Effector memory CD8-positive, alpha-beta T cell (primary cell): ENCODE data around the gene AP4E1.
"Not testable (repeated sequence)": the region's sequence is repeated elsewhere in the genome, so short reads cannot be mapped to it uniquely, and the experiment has no call there.

Source experiments
- ATAC-seq: fragments of 150-1000 bp; cut with Tn5 transposase; replicated peaks from 2 replicates; pipeline ENCODE4 v1.10.0; 2021; ENCODE audit warnings: mild to moderate bottlenecking, moderate library complexity
- DNase-seq, 3 experiments: peaks; one replicate each; pipeline ENCODE4 v3.0.0; 2021
- H3K27ac Mint-ChIP-seq, 2 donors: one replicate each; pipeline ENCODE4 v1.8.0; 2022; ENCODE audit warnings: mild to moderate bottlenecking in 2 of 2, mixed read lengths in 2 of 2, moderate library complexity in 2 of 2
- H3K27me3 Mint-ChIP-seq, 2 donors: one replicate each; pipeline ENCODE4 v1.8.0; 2022; ENCODE audit warnings: mixed read lengths in 2 of 2
- H3K36me3 Mint-ChIP-seq: one replicate; pipeline ENCODE4 v1.8.0; 2022; ENCODE audit warnings: mild to moderate bottlenecking, moderate library complexity, mixed read lengths; ENCODE audit not compliant: insufficient read depth
- H3K4me1 Mint-ChIP-seq, 2 donors: one replicate each; pipeline ENCODE4 v1.8.0; 2022; ENCODE audit warnings: low read depth in 2 of 2, mixed read lengths in 2 of 2
- H3K4me3 Mint-ChIP-seq, 2 donors: one replicate each; pipeline ENCODE4 v1.8.0; 2022; ENCODE audit warnings: mild to moderate bottlenecking in 2 of 2, mixed read lengths in 2 of 2, moderate library complexity in 2 of 2
- H3K9me3 Mint-ChIP-seq, 2 donors: one replicate each; pipeline ENCODE4 v1.8.0; 2022; ENCODE audit warnings: mixed read lengths in 2 of 2

AP4E1 gene

GRCh38 chr15:50905055-50905454, 3.4 kb upstream of the AP4E1 start:
- Mint-ChIP-seq H3K4me1 (peaks cover 8 to 18% of the 10 kb centered on the region in 2 donors), H3K27me3 (no peaks in the 10 kb centered on the region), H3K9me3 (no peaks in the 10 kb centered on the region), H3K27ac (no peak overlapping the region), H3K36me3 (peaks cover 36% of the 10 kb centered on the region), H3K4me3 (no peak overlapping the region)
- no peak for ATAC-seq
- DNase-seq = no peak

- DNase-seq (peak; percentile 73 to 76 (median 76)), ATAC-seq (peak; percentile 67)
- H3K27me3 Mint-ChIP-seq = no peaks in the 10 kb centered on the region
- H3K27ac Mint-ChIP-seq = peak overlapping the region; percentile 99
- peaks cover 11 to 23% of the 10 kb centered on the region in 2 donors for H3K4me1 Mint-ChIP-seq
- no peaks in the 10 kb centered on the region for H3K9me3 Mint-ChIP-seq
- H3K4me3 Mint-ChIP-seq = peak overlapping the region; percentile 92 to 96
- peaks cover 48% of the 10 kb centered on the region for H3K36me3 Mint-ChIP-seq
Measured at GRCh38 chr15:50906954-50907600, 1.4 kb upstream of the AP4E1 start.

- Mint-ChIP-seq H3K9me3 (no peaks in the 10 kb centered on the region), H3K4me1 (peaks cover 11 to 20% of the 10 kb centered on the region in 2 donors), H3K27me3 (no peaks in the 10 kb centered on the region), H3K4me3 (peak overlapping the region; percentile 92 to 96), H3K36me3 (peaks cover 55% of the 10 kb centered on the region), H3K27ac (peak overlapping the region; percentile 99)
- ATAC-seq (peak; percentile 31), DNase-seq (peak; percentile 30 to 49 (median 48))
Measured at GRCh38 chr15:50907601-50908208, 778 bp upstream of the AP4E1 start.

GRCh38 chr15:50909010-50909317, 481 bp downstream of the AP4E1 start:
- Mint-ChIP-seq H3K27me3 (no peaks in the 10 kb centered on the region), H3K4me1 (peaks cover 13 to 24% of the 10 kb centered on the region in 2 donors), H3K36me3 (peaks cover 65% of the 10 kb centered on the region), H3K9me3 (no peaks in the 10 kb centered on the region), H3K27ac (peak overlapping the region; percentile 99), H3K4me3 (peak overlapping the region; percentile 92 to 96)
- no peak for ATAC-seq
- DNase-seq = no peak

- not testable (repeated sequence) for H3K27me3 Mint-ChIP-seq, H3K9me3 Mint-ChIP-seq, ATAC-seq, DNase-seq, H3K27ac Mint-ChIP-seq
- peak overlapping the region; percentile 92 to 96 for H3K4me3 Mint-ChIP-seq
- peaks cover 69% of the 10 kb centered on the region for H3K36me3 Mint-ChIP-seq
- H3K4me1 Mint-ChIP-seq = peaks cover 13 to 24% of the 10 kb centered on the region in 2 donors
Measured at GRCh38 chr15:50910426-50910795, 1.9 kb downstream of the AP4E1 start.

- DNase-seq = no peak
- no peaks in the 10 kb centered on the region for H3K27me3 Mint-ChIP-seq
- peaks cover 13 to 24% of the 10 kb centered on the region in 2 donors for H3K4me1 Mint-ChIP-seq
- peak overlapping the region in 1 of 2 donors; percentile 42 for H3K27ac Mint-ChIP-seq
- no peaks in the 10 kb centered on the region for H3K9me3 Mint-ChIP-seq
- ATAC-seq = no peak
- H3K36me3 Mint-ChIP-seq = peaks cover 69% of the 10 kb centered on the region
- H3K4me3 Mint-ChIP-seq = peak overlapping the region; percentile 92 to 96
Measured at GRCh38 chr15:50911001-50911400, 2.5 kb downstream of the AP4E1 start.

GRCh38 chr15:50911621-50912020, 3.1 kb downstream of the AP4E1 start:
- Mint-ChIP-seq H3K9me3 (no peaks in the 10 kb centered on the region), H3K27ac (no peak overlapping the region), H3K4me3 (no peak overlapping the region), H3K27me3 (no peaks in the 10 kb centered on the region), H3K4me1 (peaks cover 13 to 24% of the 10 kb centered on the region in 2 donors), H3K36me3 (peaks cover 74% of the 10 kb centered on the region)
- ATAC-seq (no peak), DNase-seq (no peak)

GRCh38 chr15:50916400-50916799, 7.9 kb downstream of the AP4E1 start:
- Mint-ChIP-seq H3K27ac (peak overlapping the region in 1 of 2 donors; percentile 7), H3K4me3 (no peak overlapping the region), H3K9me3 (no peaks in the 10 kb centered on the region), H3K4me1 (peaks cover 2 to 3% of the 10 kb centered on the region in 2 donors), H3K36me3 (peaks cover 71% of the 10 kb centered on the region), H3K27me3 (no peaks in the 10 kb centered on the region)
- DNase-seq = no peak
- ATAC-seq = no peak

GRCh38 chr15:50919359-50919758, 10.9 kb downstream of the AP4E1 start:
- not testable (repeated sequence) for DNase-seq, H3K4me3 Mint-ChIP-seq, H3K4me1 Mint-ChIP-seq, H3K27ac Mint-ChIP-seq, ATAC-seq, H3K27me3 Mint-ChIP-seq, H3K9me3 Mint-ChIP-seq
- peaks cover 54% of the 10 kb centered on the region for H3K36me3 Mint-ChIP-seq

- peaks cover 3 to 8% of the 10 kb centered on the region in 2 donors for H3K4me1 Mint-ChIP-seq
- no peak for ATAC-seq
- DNase-seq = no peak
- no peaks in the 10 kb centered on the region for H3K27me3 Mint-ChIP-seq
- H3K4me3 Mint-ChIP-seq = no peak overlapping the region
- H3K27ac Mint-ChIP-seq = peak overlapping the region; percentile 10 to 15
- H3K9me3 Mint-ChIP-seq = no peaks in the 10 kb centered on the region
- peaks cover 71% of the 10 kb centered on the region for H3K36me3 Mint-ChIP-seq
Measured at GRCh38 chr15:50925281-50925680, 16.8 kb downstream of the AP4E1 start.

GRCh38 chr15:50929062-50929461, 20.6 kb downstream of the AP4E1 start:
- Mint-ChIP-seq H3K27me3 (no peaks in the 10 kb centered on the region), H3K36me3 (peaks cover 68% of the 10 kb centered on the region), H3K4me1 (peaks cover 0 to 6% of the 10 kb centered on the region in 2 donors), H3K4me3 (no peak overlapping the region), H3K9me3 (no peaks in the 10 kb centered on the region), H3K27ac (no peak overlapping the region)
- DNase-seq (no peak), ATAC-seq (no peak)

GRCh38 chr15:50930792-50931191, 22.3 kb downstream of the AP4E1 start:
- no peak overlapping the region for H3K4me3 Mint-ChIP-seq
- no peak for ATAC-seq
- H3K36me3 Mint-ChIP-seq = peaks cover 56% of the 10 kb centered on the region
- H3K27me3 Mint-ChIP-seq = no peaks in the 10 kb centered on the region
- H3K4me1 Mint-ChIP-seq = peaks cover 0 to 8% of the 10 kb centered on the region in 2 donors
- DNase-seq = no peak
- no peaks in the 10 kb centered on the region for H3K9me3 Mint-ChIP-seq
- H3K27ac Mint-ChIP-seq = no peak overlapping the region

- H3K9me3 Mint-ChIP-seq = no peaks in the 10 kb centered on the region
- H3K4me1 Mint-ChIP-seq = peaks cover 0 to 9% of the 10 kb centered on the region in 2 donors
- DNase-seq (no peak), ATAC-seq (no peak)
- no peak overlapping the region for H3K4me3 Mint-ChIP-seq
- peaks cover 37% of the 10 kb centered on the region for H3K36me3 Mint-ChIP-seq
- H3K27me3 Mint-ChIP-seq = no peaks in the 10 kb centered on the region
- H3K27ac Mint-ChIP-seq = no peak overlapping the region
Measured at GRCh38 chr15:50933341-50933740, 24.9 kb downstream of the AP4E1 start.

GRCh38 chr15:50938525-50938924, 30.0 kb downstream of the AP4E1 start:
- Mint-ChIP-seq H3K4me3 (no peak overlapping the region), H3K36me3 (peaks cover 14% of the 10 kb centered on the region), H3K27me3 (no peaks in the 10 kb centered on the region), H3K9me3 (no peaks in the 10 kb centered on the region), H3K4me1 (peaks cover 0 to 3% of the 10 kb centered on the region in 2 donors), H3K27ac (no peak overlapping the region)
- DNase-seq = no peak
- no peak for ATAC-seq
